WTC11 (cell line): ENCODE results near the gene AGO3.

ENCODE experiments used
- CREM ChIP-seq: sonication (generic); formaldehyde crosslinking; IDR thresholded peaks from 2 replicates; pipeline ENCODE4 v1.8.1; 2022; ENCODE audit warnings: mild to moderate bottlenecking, missing genetic modification reagents, moderate library complexity
- ETV6 ChIP-seq: sonication (generic); formaldehyde crosslinking; IDR thresholded peaks from 2 replicates; pipeline ENCODE4 v1.8.1; 2022; ENCODE audit warnings: mild to moderate bottlenecking, missing genetic modification reagents
- FOXJ3 ChIP-seq: sonication (generic); formaldehyde crosslinking; IDR thresholded peaks from 2 replicates; pipeline ENCODE4 v1.9.0; 2021; ENCODE audit warnings: missing genetic modification reagents, mild to moderate bottlenecking, borderline replicate concordance
- IRF2 ChIP-seq: sonication (generic); formaldehyde crosslinking; IDR thresholded peaks from 2 replicates; pipeline ENCODE4 v1.8.0; 2022; ENCODE audit warnings: low read depth, missing genetic modification reagents, borderline replicate concordance
- NFYB ChIP-seq: sonication (generic); formaldehyde crosslinking; conservative IDR thresholded peaks from 2 replicates; pipeline ENCODE4 v1.8.0; 2022; ENCODE audit warnings: low read depth, missing genetic modification reagents
- NR3C1 ChIP-seq: sonication (generic); formaldehyde crosslinking; conservative IDR thresholded peaks from 2 replicates; pipeline ENCODE4 v1.8.1; 2023; ENCODE audit warnings: low read depth, mild to moderate bottlenecking, missing genetic modification reagents
- ZNF416 ChIP-seq: fragments of 250-450 bp; sonication (Bioruptor Pico); IDR thresholded peaks from 2 replicates; pipeline ENCODE4 v1.9.0; 2021; ENCODE audit warnings: mild to moderate bottlenecking, inconsistent platforms
- TF ChIP-seq, protein P1 (sequence below): fragments of 200-600 bp; IDR thresholded peaks from 2 replicates; pipeline ENCODE4 v1.8.0; 2022; ENCODE audit warnings: antibody characterized with exemption
- TF ChIP-seq, protein P2 (sequence below): sonication (generic); formaldehyde crosslinking; IDR thresholded peaks from 2 replicates; pipeline ENCODE4 v1.8.0; 2022; ENCODE audit warnings: mild to moderate bottlenecking, missing genetic modification reagents
- TF ChIP-seq, protein P3 (sequence below): sonication (generic); formaldehyde crosslinking; conservative IDR thresholded peaks from 2 replicates; pipeline ENCODE4 v1.8.1; 2022; ENCODE audit warnings: mild to moderate bottlenecking, missing genetic modification reagents
- TF ChIP-seq, protein P4 (sequence below): sonication (generic); formaldehyde crosslinking; IDR thresholded peaks from 2 replicates; pipeline ENCODE4 v1.8.1; 2023; ENCODE audit warnings: mild to moderate bottlenecking, missing genetic modification reagents
- TF ChIP-seq, protein P5 (sequence below): sonication (generic); formaldehyde crosslinking; IDR thresholded peaks from 2 replicates; pipeline ENCODE4 v1.8.1; 2023; ENCODE audit warnings: mild to moderate bottlenecking, missing genetic modification reagents, borderline replicate concordance

DNA sequence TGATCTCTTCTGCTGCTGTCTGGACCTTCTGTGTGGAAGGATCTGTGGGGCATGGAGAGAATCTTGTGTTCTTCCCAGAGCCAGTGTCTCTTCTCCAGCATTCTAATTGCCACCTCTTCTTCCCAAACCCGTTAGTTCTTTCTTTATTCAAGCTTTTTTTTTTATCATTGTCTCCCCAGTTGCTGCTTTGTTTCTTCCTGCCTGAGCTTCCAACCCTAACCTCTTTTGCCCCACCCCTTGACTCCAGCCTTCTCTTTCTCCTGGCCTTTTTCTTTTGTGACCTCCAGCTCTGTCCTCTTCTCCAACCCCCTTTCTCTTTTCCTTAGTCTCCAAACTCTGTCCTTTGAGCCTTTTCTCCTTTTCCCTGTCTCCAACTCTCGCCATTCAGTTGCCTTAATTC, 43.4 kb upstream of the AGO3 start:
- TF ChIP-seq, protein P1, sequence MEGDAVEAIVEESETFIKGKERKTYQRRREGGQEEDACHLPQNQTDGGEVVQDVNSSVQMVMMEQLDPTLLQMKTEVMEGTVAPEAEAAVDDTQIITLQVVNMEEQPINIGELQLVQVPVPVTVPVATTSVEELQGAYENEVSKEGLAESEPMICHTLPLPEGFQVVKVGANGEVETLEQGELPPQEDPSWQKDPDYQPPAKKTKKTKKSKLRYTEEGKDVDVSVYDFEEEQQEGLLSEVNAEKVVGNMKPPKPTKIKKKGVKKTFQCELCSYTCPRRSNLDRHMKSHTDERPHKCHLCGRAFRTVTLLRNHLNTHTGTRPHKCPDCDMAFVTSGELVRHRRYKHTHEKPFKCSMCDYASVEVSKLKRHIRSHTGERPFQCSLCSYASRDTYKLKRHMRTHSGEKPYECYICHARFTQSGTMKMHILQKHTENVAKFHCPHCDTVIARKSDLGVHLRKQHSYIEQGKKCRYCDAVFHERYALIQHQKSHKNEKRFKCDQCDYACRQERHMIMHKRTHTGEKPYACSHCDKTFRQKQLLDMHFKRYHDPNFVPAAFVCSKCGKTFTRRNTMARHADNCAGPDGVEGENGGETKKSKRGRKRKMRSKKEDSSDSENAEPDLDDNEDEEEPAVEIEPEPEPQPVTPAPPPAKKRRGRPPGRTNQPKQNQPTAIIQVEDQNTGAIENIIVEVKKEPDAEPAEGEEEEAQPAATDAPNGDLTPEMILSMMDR: no peak
- TF ChIP-seq IRF2 (CRISPR knock-in tag) (no peak), CREM (CRISPR knock-in tag) (no peak), NFYB (CRISPR knock-in tag) (no peak), NR3C1 (no peak), ETV6 (CRISPR knock-in tag) (no peak), FOXJ3 (CRISPR knock-in tag) (no peak), ZNF416 (CRISPR knock-in tag) (no peak)
- TF ChIP-seq, protein P2, sequence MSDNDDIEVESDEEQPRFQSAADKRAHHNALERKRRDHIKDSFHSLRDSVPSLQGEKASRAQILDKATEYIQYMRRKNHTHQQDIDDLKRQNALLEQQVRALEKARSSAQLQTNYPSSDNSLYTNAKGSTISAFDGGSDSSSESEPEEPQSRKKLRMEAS: no peak
- TF ChIP-seq, protein P3, sequence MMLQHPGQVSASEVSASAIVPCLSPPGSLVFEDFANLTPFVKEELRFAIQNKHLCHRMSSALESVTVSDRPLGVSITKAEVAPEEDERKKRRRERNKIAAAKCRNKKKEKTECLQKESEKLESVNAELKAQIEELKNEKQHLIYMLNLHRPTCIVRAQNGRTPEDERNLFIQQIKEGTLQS (CRISPR knock-in tag): no peak
- TF ChIP-seq, protein P4, sequence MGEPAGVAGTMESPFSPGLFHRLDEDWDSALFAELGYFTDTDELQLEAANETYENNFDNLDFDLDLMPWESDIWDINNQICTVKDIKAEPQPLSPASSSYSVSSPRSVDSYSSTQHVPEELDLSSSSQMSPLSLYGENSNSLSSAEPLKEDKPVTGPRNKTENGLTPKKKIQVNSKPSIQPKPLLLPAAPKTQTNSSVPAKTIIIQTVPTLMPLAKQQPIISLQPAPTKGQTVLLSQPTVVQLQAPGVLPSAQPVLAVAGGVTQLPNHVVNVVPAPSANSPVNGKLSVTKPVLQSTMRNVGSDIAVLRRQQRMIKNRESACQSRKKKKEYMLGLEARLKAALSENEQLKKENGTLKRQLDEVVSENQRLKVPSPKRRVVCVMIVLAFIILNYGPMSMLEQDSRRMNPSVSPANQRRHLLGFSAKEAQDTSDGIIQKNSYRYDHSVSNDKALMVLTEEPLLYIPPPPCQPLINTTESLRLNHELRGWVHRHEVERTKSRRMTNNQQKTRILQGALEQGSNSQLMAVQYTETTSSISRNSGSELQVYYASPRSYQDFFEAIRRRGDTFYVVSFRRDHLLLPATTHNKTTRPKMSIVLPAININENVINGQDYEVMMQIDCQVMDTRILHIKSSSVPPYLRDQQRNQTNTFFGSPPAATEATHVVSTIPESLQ (CRISPR knock-in tag): no peak
- TF ChIP-seq, protein P5, sequence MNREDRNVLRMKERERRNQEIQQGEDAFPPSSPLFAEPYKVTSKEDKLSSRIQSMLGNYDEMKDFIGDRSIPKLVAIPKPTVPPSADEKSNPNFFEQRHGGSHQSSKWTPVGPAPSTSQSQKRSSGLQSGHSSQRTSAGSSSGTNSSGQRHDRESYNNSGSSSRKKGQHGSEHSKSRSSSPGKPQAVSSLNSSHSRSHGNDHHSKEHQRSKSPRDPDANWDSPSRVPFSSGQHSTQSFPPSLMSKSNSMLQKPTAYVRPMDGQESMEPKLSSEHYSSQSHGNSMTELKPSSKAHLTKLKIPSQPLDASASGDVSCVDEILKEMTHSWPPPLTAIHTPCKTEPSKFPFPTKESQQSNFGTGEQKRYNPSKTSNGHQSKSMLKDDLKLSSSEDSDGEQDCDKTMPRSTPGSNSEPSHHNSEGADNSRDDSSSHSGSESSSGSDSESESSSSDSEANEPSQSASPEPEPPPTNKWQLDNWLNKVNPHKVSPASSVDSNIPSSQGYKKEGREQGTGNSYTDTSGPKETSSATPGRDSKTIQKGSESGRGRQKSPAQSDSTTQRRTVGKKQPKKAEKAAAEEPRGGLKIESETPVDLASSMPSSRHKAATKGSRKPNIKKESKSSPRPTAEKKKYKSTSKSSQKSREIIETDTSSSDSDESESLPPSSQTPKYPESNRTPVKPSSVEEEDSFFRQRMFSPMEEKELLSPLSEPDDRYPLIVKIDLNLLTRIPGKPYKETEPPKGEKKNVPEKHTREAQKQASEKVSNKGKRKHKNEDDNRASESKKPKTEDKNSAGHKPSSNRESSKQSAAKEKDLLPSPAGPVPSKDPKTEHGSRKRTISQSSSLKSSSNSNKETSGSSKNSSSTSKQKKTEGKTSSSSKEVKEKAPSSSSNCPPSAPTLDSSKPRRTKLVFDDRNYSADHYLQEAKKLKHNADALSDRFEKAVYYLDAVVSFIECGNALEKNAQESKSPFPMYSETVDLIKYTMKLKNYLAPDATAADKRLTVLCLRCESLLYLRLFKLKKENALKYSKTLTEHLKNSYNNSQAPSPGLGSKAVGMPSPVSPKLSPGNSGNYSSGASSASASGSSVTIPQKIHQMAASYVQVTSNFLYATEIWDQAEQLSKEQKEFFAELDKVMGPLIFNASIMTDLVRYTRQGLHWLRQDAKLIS (CRISPR knock-in tag): no peak
